ENCODE data around the gene ALG9. TPM values are rescaled to one million over a fixed set of nuclear protein-coding genes. Genes with fewer than 3 reads are reported as not detected.

ALG9 gene
- total RNA-seq, 1 donor from 2014 or later = 24.9 TPM

- Mint-ChIP-seq H3K4me3 (ENCODE audit: unreplicated experiment) (no peak overlapping the region), H3K36me3 (ENCODE audit: low read depth, unreplicated experiment) (peaks cover 22% of the 10 kb centered on the region), H3K9me3 (ENCODE audit: unreplicated experiment) (peaks cover 4% of the 10 kb centered on the region), H3K4me1 (ENCODE audit: low read depth, unreplicated experiment) (no peaks in the 10 kb centered on the region), H3K27me3 (ENCODE audit: low read depth, unreplicated experiment) (no peaks in the 10 kb centered on the region), H3K27ac (ENCODE audit: unreplicated experiment) (no peak overlapping the region)
- Histone ChIP-seq H3K4me1 (ENCODE audit: insufficient read depth, low read length) (no peaks in the 10 kb centered on the region), H3K9me3 (ENCODE audit: insufficient read depth, low read depth, low read length) (no peaks in the 10 kb centered on the region), H3K4me2 (ENCODE audit: low read length) (no peak overlapping the region), H3K9ac (ENCODE audit: low read length) (no peak overlapping the region), H3K27ac (ENCODE audit: low read depth, low read length) (no peak overlapping the region), H3K79me2 (ENCODE audit: insufficient read depth, low read length) (no peaks in the 10 kb centered on the region), H3K4me3 (ENCODE audit: insufficient read depth, low read depth, low read length) (no peak overlapping the region), H3K36me3 (ENCODE audit: insufficient read depth, low read length) (no peaks in the 10 kb centered on the region), H2AFZ (ENCODE audit: low read depth, low read length) (no peak overlapping the region), H4K20me1 (ENCODE audit: insufficient read depth, low read length) (no peaks in the 10 kb centered on the region), H3K27me3 (ENCODE audit: insufficient read depth, low read length) (no peaks in the 10 kb centered on the region)
- TF ChIP-seq EZH2 (IDR thresholded peaks at IDR 0.05; ENCODE audit: insufficient read depth, low read length) = no peak
- TF ChIP-seq, protein P1, sequence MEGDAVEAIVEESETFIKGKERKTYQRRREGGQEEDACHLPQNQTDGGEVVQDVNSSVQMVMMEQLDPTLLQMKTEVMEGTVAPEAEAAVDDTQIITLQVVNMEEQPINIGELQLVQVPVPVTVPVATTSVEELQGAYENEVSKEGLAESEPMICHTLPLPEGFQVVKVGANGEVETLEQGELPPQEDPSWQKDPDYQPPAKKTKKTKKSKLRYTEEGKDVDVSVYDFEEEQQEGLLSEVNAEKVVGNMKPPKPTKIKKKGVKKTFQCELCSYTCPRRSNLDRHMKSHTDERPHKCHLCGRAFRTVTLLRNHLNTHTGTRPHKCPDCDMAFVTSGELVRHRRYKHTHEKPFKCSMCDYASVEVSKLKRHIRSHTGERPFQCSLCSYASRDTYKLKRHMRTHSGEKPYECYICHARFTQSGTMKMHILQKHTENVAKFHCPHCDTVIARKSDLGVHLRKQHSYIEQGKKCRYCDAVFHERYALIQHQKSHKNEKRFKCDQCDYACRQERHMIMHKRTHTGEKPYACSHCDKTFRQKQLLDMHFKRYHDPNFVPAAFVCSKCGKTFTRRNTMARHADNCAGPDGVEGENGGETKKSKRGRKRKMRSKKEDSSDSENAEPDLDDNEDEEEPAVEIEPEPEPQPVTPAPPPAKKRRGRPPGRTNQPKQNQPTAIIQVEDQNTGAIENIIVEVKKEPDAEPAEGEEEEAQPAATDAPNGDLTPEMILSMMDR (IDR thresholded peaks at IDR 0.05; ENCODE audit: insufficient read depth, low read depth, low read length) = no peak
- FAIRE-seq (no peak), DNase-seq (ENCODE audit: low read depth) (no peak)
Measured at GRCh38 chr11:111796696-111797095, 74.7 kb downstream of the ALG9 start.

- DNase-seq (ENCODE audit: low read depth) = peak; percentile 60
Measured at GRCh38 chr11:111795334-111795985, 75.9 kb downstream of the ALG9 start.

More at GRCh38 chr11:111795334-111795985, 75.9 kb downstream of the ALG9 start:
- no peaks in the 10 kb centered on the region for H4K20me1 ChIP-seq (ENCODE audit: insufficient read depth, low read length)
- Mint-ChIP-seq H3K36me3 (ENCODE audit: low read depth, unreplicated experiment) (peaks cover 24% of the 10 kb centered on the region), H3K4me1 (ENCODE audit: low read depth, unreplicated experiment) (no peaks in the 10 kb centered on the region), H3K27ac (ENCODE audit: unreplicated experiment) (no peak overlapping the region), H3K4me3 (ENCODE audit: unreplicated experiment) (no peak overlapping the region), H3K27me3 (ENCODE audit: low read depth, unreplicated experiment) (no peaks in the 10 kb centered on the region), H3K9me3 (ENCODE audit: unreplicated experiment) (peaks cover 4% of the 10 kb centered on the region)
- no peaks in the 10 kb centered on the region for H3K4me1 ChIP-seq (ENCODE audit: insufficient read depth, low read length)
- no peak overlapping the region for H3K4me2 ChIP-seq (ENCODE audit: low read length)
- no peak overlapping the region for H3K27ac ChIP-seq (ENCODE audit: low read depth, low read length)
- H3K4me3 ChIP-seq (ENCODE audit: insufficient read depth, low read depth, low read length) = no peak overlapping the region
- no peak overlapping the region for H2AFZ ChIP-seq (ENCODE audit: low read depth, low read length)
- H3K9me3 ChIP-seq (ENCODE audit: insufficient read depth, low read depth, low read length) = no peaks in the 10 kb centered on the region
- no peaks in the 10 kb centered on the region for H3K27me3 ChIP-seq (ENCODE audit: insufficient read depth, low read length)
- no peaks in the 10 kb centered on the region for H3K36me3 ChIP-seq (ENCODE audit: insufficient read depth, low read length)
- no peak for TF ChIP-seq EZH2 (IDR thresholded peaks at IDR 0.05; ENCODE audit: insufficient read depth, low read length)
- TF ChIP-seq, protein P1 (IDR thresholded peaks at IDR 0.05; ENCODE audit: insufficient read depth, low read depth, low read length) = no peak
- H3K79me2 ChIP-seq (ENCODE audit: insufficient read depth, low read length) = no peaks in the 10 kb centered on the region
- FAIRE-seq = no peak
- H3K9ac ChIP-seq (ENCODE audit: low read length) = no peak overlapping the region
